Neuron (in vitro differentiated cells): ENCODE measurements around the gene AP2A1.
A peak's percentile ranks its signal among the peaks of the same experiment; 100 is the strongest.
"Not testable (repeated sequence)": the region's sequence is repeated elsewhere in the genome, so short reads cannot be mapped to it uniquely, and the experiment has no call there.

Source experiments
- H2AFZ ChIP-seq: one replicate; pipeline ENCODE4 v1.6.1; 2013; ENCODE audit warnings: low read depth, mild to moderate bottlenecking, inconsistent platforms, low read length, moderate library complexity
- H3K27me3 ChIP-seq: one replicate; pipeline ENCODE4 v1.6.1; 2013; ENCODE audit warnings: low read length; ENCODE audit not compliant: insufficient read depth
- H3K36me3 ChIP-seq: one replicate; pipeline ENCODE4 v1.6.1; 2013; ENCODE audit warnings: low read length; ENCODE audit not compliant: insufficient read depth
- H3K4me1 ChIP-seq: one replicate; pipeline ENCODE4 v1.6.1; 2013; ENCODE audit warnings: low read length; ENCODE audit not compliant: insufficient read depth
- H3K4me3 ChIP-seq: 2 replicates; pipeline ENCODE4 v1.5.1; 2013; ENCODE audit warnings: mild to moderate bottlenecking, low read length, moderate library complexity
- H3K9me3 ChIP-seq: one replicate; pipeline ENCODE4 v1.6.1; 2013; ENCODE audit warnings: low read length

AP2A1 gene

GRCh38 chr19:49816590-49816989, 49.8 kb downstream of the AP2A1 start:
- no peaks in the 10 kb centered on the region for H3K9me3 ChIP-seq
- peaks cover 30% of the 10 kb centered on the region for H3K4me1 ChIP-seq
- peak overlapping the region; percentile 84 for H2AFZ ChIP-seq
- no peaks in the 10 kb centered on the region for H3K27me3 ChIP-seq
- H3K4me3 ChIP-seq: no peak overlapping the region
- H3K36me3 ChIP-seq: peaks cover 14% of the 10 kb centered on the region

- H3K27me3 ChIP-seq: no peaks in the 10 kb centered on the region
- H3K4me1 ChIP-seq: peaks cover 22% of the 10 kb centered on the region
- H3K9me3 ChIP-seq: no peaks in the 10 kb centered on the region
- H3K36me3 ChIP-seq: peaks cover 19% of the 10 kb centered on the region
- H3K4me3 ChIP-seq: peak within 1 kb of the TSS; percentile 99
- peak within 1 kb of the TSS; percentile 84 for H2AFZ ChIP-seq
Measured at GRCh38 chr19:49817964-49818648, 51.3 kb downstream of the AP2A1 start, which contains the start of gene MED25. Gene MED25 (plus strand): TSS chr19:49818289. CDS start chr19:49818342, 53 bp downstream.

DNA sequence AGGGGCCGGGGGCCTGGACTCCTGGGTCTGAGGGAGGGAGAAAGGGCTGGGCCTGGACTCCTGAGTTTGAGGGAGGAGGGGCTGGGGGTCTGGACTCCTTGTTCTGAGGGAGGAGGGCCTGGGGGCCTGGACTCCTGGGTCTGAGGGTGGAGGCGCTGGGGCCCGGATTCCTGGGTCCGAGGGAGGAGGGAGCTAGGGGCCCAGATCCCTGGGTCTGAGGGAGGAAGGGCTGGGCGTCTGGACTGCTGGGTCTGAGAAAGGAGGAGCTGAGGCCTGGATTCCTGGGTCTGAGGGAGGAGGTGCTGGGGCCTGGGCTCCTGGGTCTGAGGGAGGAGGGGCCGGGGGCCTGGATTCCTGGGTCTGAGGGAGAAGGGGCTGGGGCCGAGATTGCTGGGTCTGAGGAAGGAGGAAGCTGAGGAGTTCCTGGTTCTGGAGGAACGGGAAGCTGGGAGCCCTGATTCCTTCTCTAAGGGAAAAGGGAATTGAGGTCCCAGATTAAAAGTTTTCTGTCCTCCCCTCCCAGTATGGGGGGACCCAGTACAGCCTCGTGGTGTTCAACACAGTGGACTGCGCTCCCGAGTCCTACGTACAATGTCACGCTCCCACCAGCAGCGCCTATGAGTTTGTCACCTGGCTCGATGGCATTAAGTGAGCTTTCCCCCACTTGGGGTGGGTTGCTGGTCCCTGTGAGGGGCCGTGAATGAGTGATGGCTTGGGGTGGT, 52.0 kb downstream of the AP2A1 start:
- peaks cover 26% of the 10 kb centered on the region for H3K36me3 ChIP-seq
- H3K4me1 ChIP-seq: peaks cover 21% of the 10 kb centered on the region
- peak overlapping the region; percentile 84 for H2AFZ ChIP-seq
- H3K27me3 ChIP-seq: no peaks in the 10 kb centered on the region
- peak overlapping the region; percentile 99 for H3K4me3 ChIP-seq
- H3K9me3 ChIP-seq: no peaks in the 10 kb centered on the region

DNA sequence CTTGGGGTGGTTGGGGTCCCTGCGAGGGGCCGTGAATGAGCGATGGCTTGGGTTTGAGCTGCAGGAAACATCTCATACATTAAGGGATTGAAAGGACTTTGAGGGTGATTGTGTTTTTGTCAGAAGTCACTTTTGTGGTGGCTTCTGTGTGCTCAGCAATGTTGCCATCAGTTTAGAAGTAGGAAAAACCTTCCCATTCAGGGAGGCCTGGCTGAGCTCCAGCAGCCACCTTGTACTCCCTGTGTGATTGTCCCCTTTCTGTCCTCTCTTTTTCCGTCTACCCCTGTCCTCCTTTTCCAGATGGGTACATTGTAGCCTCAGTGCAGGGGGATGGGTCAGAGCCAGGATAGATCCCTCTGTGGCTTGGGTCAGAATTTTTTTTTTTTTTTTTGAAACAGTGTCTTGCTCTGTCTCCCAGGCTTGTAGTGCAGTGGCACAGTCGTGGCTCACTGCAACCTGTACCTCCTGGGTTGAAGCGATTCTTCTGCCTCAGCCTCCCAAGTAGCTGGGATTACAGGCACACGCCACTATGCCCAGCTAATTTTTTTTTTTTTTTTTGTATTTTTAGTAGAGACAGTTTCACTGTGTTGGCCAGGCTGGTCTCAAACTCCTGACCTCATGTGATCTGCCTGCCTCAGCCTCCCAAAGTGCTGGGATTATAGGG, 52.8 kb downstream of the AP2A1 start:
- not testable (repeated sequence) for H2AFZ ChIP-seq
- peak overlapping the region; percentile 99 for H3K4me3 ChIP-seq

GRCh38 chr19:49820125-49820524, 53.3 kb downstream of the AP2A1 start:
- Histone ChIP-seq H3K27me3 (no peaks in the 10 kb centered on the region), H3K36me3 (peaks cover 33% of the 10 kb centered on the region), H2AFZ (no peak overlapping the region), H3K4me3 (no peak overlapping the region), H3K4me1 (peaks cover 17% of the 10 kb centered on the region), H3K9me3 (no peaks in the 10 kb centered on the region)

More for the DNA sequence above, 52.8 kb downstream of the AP2A1 start:
- peaks cover 17% of the 10 kb centered on the region for H3K4me1 ChIP-seq
- peaks cover 32% of the 10 kb centered on the region for H3K36me3 ChIP-seq
- not testable (repeated sequence) for H3K27me3 ChIP-seq, H3K9me3 ChIP-seq

DNA sequence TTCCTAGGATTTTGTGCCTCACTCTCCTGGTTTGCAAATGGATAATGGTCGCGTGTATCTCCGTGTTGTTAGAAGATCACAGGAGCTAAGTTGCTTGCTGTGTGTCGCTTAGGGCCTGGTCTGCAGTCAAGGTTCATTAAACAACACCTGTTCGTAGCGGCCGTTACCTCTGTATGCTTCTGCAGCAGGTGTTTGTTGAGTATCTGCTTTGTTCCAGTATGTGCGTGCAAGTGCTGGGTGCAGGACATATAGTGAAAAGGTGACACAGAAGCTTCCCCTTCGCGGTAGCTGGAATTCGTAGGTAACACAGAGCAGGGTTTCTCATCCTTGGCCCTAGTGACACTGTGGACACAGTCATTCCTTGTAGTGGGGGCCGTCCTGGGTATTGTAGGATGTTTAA, 56.7 kb downstream of the AP2A1 start:
- Histone ChIP-seq H3K4me3 (no peak overlapping the region), H3K36me3 (peaks cover 47% of the 10 kb centered on the region), H2AFZ (no peak overlapping the region), H3K4me1 (peaks cover 16% of the 10 kb centered on the region), H3K9me3 (no peaks in the 10 kb centered on the region), H3K27me3 (no peaks in the 10 kb centered on the region)

GRCh38 chr19:49824662-49825061, 57.9 kb downstream of the AP2A1 start:
- H3K4me1 ChIP-seq: peaks cover 5% of the 10 kb centered on the region
- peaks cover 56% of the 10 kb centered on the region for H3K36me3 ChIP-seq
- no peak overlapping the region for H2AFZ ChIP-seq
- no peaks in the 10 kb centered on the region for H3K27me3 ChIP-seq
- no peaks in the 10 kb centered on the region for H3K9me3 ChIP-seq
- H3K4me3 ChIP-seq: no peak overlapping the region

- Histone ChIP-seq H3K36me3 (peaks cover 65% of the 10 kb centered on the region), H3K27me3 (no peaks in the 10 kb centered on the region), H3K4me1 (no peaks in the 10 kb centered on the region), H3K9me3 (no peaks in the 10 kb centered on the region), H2AFZ (no peak overlapping the region), H3K4me3 (no peak overlapping the region)
Measured at GRCh38 chr19:49827034-49827433, 60.2 kb downstream of the AP2A1 start.

- Histone ChIP-seq H3K9me3 (no peaks in the 10 kb centered on the region), H3K4me1 (no peaks in the 10 kb centered on the region), H3K27me3 (no peaks in the 10 kb centered on the region), H2AFZ (no peak overlapping the region), H3K36me3 (peaks cover 69% of the 10 kb centered on the region), H3K4me3 (no peak overlapping the region)
Measured at GRCh38 chr19:49829200-49829599, 62.4 kb downstream of the AP2A1 start.

DNA sequence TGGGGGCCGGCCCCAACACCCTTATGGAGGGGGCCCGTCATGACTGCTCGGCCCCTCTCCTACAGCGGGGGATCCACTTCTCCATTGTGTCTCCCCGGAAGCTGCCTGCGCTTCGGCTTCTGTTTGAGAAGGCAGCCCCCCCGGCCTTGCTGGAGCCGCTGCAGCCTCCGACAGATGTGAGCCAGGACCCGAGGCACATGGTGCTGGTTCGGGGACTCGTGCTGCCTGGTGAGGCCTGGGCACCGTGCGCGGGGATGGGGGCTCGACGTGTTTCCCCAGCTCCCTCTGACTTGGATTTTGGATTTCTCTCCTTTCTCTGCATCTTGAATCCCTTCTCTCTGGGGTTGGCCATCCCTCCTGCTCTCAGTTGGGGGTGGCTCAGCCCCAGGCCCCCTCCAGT, 62.9 kb downstream of the AP2A1 start:
- Histone ChIP-seq H3K27me3 (no peaks in the 10 kb centered on the region), H3K4me3 (no peak overlapping the region), H3K9me3 (no peaks in the 10 kb centered on the region), H3K4me1 (no peaks in the 10 kb centered on the region), H3K36me3 (peaks cover 72% of the 10 kb centered on the region), H2AFZ (no peak overlapping the region)

DNA sequence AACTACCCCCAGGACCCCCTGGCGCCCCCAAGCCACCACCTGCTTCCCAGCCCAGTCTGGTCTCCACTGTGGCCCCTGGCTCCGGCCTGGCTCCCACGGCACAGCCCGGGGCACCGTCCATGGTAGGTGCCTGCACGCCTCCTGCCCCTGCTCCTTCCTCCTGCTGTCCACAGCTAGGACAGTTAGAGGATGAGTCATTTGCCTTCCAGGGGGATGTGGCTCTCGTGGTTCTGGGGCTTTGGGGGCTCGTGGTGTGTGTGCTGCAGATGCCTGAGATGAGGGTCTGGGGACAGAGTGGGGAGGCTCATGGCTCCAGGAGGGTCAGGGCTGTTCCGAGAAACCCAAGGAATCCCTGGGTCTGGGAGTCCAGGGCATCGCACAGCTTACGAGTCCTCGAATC, 64.0 kb downstream of the AP2A1 start:
- Histone ChIP-seq H3K27me3 (no peaks in the 10 kb centered on the region), H2AFZ (no peak overlapping the region), H3K36me3 (peaks cover 83% of the 10 kb centered on the region), H3K4me3 (no peak overlapping the region), H3K9me3 (no peaks in the 10 kb centered on the region), H3K4me1 (no peaks in the 10 kb centered on the region)

DNA sequence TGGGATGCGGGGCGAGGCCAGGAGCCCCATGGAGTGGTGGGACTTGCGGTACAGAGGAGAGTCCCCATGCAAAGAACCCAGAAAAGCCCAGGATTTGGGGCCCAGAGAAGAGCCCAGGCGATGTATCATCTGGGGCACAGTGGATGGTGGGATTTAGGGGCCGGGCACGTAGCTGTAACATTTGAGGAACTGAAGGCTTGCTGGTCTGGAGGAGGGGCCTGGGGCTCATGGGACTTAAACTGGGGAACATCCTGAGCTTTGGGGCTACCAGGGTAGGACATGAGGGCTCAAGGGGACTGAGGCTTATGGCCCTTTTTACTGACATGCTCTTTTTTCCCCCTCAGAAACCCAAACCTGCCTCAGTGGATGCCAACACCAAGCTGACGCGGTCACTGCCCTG, 64.8 kb downstream of the AP2A1 start:
- Histone ChIP-seq H3K9me3 (no peaks in the 10 kb centered on the region), H3K27me3 (no peaks in the 10 kb centered on the region), H3K4me1 (no peaks in the 10 kb centered on the region), H2AFZ (no peak overlapping the region), H3K4me3 (no peak overlapping the region), H3K36me3 (peaks cover 91% of the 10 kb centered on the region)

- Histone ChIP-seq H3K27me3 (no peaks in the 10 kb centered on the region), H3K4me1 (no peaks in the 10 kb centered on the region), H2AFZ (no peak overlapping the region), H3K36me3 (peaks cover 91% of the 10 kb centered on the region), H3K4me3 (no peak overlapping the region), H3K9me3 (peaks cover under 1% of the 10 kb centered on the region)
Measured at GRCh38 chr19:49832556-49832955, 65.8 kb downstream of the AP2A1 start.
